Hair follicle dermal papilla cell (primary cell): ENCODE measurements around the gene ARPIN. TPM values are rescaled to one million over a fixed set of nuclear protein-coding genes. Genes with fewer than 3 reads are reported as not detected.

Source experiments
- small RNA-seq: library from RNA; depleted of rRNA; stranded (forward); fragments of <200 nt; gene quantifications from one replicate; pipeline ENCODE3, GENCODE V24; 2012
- total RNA-seq: library from RNA; depleted of rRNA; stranded (reverse); fragments of >200 nt; gene quantifications from 2 replicates; pipeline ENCODE4 v1.2.3, GENCODE V29; 2012

Gene ARPIN
- total RNA-seq = 14.8 and 18.0 TPM in 2 replicates

GRCh38 chr15:89912674-89913396 lies at the start of gene ARPIN:
Gene ARPIN (minus strand): TSS chr15:89912952. CDS start chr15:89912835, 117 bp downstream.

DNA sequence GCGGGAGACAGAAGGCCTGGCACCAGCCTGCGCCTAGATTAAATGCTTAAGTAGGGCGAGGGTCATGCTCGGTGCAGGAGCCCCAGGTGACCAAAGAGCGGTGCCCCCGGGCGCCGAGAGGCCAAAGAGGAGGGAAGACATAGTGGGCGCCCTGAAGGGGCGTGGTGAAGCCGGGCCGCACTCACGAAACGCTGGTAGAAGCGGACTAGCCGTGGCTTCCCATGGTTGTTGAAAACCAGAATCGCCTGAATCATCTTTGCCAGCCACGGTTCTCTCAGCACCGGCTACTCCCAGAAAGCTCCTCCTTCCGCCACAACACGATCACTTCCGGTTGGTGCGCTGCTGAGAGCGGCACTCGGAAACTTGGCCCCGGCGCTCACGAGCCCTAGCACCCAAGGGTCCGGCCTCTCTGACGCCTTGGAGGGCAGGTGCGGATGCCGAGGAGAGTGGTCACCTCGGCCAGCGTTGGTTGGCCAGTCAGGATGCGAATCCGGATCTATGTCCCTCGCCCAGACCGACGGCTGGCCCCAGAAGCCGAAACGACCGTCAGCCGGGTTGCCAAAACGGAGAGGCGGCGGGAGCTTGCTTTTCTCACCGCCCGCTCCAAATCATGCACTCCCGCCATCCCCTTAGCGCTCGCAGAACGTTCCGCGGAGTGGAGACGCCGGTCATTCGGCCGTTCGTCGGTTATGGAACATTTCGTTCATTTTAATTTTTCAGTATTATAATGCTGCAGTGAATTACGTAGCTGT lies 18.9 kb downstream of the ARPIN start, which contains the start of gene AP3S2:
Gene AP3S2, minus strand, starts transcription at position 299 of the 752 bp plus-strand sequence. Its CDS starts 45 bp downstream, at position 254.

Small RNA genes lying within 50 kb of the gene (small RNA-seq; reads per million reads assigned to genes)
- not detected for gene MIR5009
- 1.5 reads per million, percentile 35 among the genes with 10 or more reads in this experiment for gene MIR5094
- not detected for gene RNU6-1111P
- not detected for gene RNU7-111P

Other genes with a start within 250 kb of the ARPIN start
- 0.16 TPM in 1 of 2 replicates, not detected in the other for gene PLIN1, start 233.6 kb downstream of the ARPIN start, total RNA-seq
- 7.8 and 8.1 TPM in 2 replicates for gene PEX11A, start 222.2 kb downstream of the ARPIN start, total RNA-seq
- not detected in 2 replicates for gene WDR93, start 222.1 kb downstream of the ARPIN start, total RNA-seq
- 0.12 and 0.16 TPM in 2 replicates for gene MESP1, start 161.7 kb downstream of the ARPIN start, total RNA-seq
- gene MESP2, start 136.6 kb downstream of the ARPIN start, total RNA-seq = 0.12 and 0.32 TPM in 2 replicates
- gene ANPEP, start 98.1 kb downstream of the ARPIN start, total RNA-seq = 265 and 275 TPM in 2 replicates
- 48.5 and 79.4 TPM in 2 replicates for gene AP3S2, start 19.0 kb downstream of the ARPIN start, total RNA-seq
- 19.7 and 25.2 TPM in 2 replicates for gene ZNF710, start 88.4 kb upstream of the ARPIN start, total RNA-seq
- 114 and 153 TPM in 2 replicates for gene IDH2, start 189.5 kb upstream of the ARPIN start, total RNA-seq